A172 (cell line): ENCODE data around the gene MTCL1. TPM values are rescaled to one million over a fixed set of nuclear protein-coding genes. Genes with fewer than 3 reads are reported as not detected.

Experiments used
- DNase-seq: peaks from one replicate; pipeline ENCODE4 v3.0.0-alpha.2; 2015; ENCODE audit warnings: low spot score
- total RNA-seq: library from RNA; depleted of rRNA; stranded (reverse); fragments of >200 nt; shearing (Covaris generic); gene quantifications from 2 replicates; pipeline ENCODE4 v1.2.3, GENCODE V29; 2014; rRNA removed

MTCL1 gene
- total RNA-seq: 33.6 and 39.6 TPM in 2 replicates

DNA sequence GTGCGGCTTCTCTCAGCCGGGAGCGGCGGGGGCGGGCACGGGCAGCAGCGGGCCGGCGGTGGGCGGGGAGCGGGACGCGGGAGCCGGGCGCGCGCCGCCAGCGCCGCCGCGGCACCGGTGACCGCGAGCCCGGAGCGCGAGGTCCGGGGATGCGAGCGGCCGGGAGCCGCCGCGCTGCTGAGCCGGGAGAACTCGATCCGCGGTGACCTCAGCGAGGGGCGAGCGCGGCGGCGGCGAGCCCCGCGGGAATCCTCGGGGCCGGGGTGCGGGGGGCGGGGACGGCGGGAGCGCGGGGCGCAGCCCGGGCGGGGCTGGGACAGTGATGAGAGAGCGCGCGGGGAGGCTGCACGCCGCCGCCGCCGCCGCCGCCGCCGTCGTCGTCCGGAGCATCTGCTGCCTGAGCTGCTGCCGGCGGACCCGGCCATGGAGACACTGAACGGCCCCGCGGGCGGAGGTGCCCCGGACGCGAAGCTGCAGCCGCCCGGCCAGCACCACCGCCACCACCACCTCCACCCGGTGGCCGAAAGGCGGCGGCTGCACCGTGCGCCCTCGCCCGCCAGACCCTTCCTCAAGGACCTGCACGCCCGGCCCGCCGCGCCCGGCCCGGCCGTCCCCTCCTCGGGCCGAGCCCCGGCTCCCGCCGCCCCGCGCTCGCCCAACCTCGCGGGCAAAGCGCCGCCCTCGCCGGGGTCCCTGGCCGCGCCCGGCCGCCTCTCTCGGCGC, at the start of gene MTCL1:
MTCL1 (plus strand) TSS at position 319 of the 723 bp plus-strand sequence; CDS start at position 424, 105 bp downstream.
- peak; percentile 47 for DNase-seq

DNA sequence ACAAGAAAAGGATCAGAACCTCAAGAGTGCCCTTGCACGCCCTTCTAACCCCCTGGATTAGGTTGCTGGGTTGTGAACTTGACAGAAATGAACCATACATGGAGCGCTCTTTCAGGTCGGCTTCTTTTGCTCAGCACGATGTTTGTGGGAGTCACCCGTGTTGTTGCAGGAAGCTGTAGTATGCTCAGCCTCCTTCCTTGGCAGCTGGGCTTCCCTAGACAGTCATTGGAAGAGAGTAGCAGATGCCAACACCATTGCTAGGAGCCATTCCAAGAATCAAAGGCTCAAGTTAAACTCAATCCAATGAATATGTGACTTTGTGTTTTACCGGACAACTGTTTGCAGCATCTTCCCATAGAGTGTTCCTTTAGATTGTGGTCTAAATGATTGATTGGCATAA, 49.1 kb upstream of the MTCL1 start:
- no peak for DNase-seq

DNA sequence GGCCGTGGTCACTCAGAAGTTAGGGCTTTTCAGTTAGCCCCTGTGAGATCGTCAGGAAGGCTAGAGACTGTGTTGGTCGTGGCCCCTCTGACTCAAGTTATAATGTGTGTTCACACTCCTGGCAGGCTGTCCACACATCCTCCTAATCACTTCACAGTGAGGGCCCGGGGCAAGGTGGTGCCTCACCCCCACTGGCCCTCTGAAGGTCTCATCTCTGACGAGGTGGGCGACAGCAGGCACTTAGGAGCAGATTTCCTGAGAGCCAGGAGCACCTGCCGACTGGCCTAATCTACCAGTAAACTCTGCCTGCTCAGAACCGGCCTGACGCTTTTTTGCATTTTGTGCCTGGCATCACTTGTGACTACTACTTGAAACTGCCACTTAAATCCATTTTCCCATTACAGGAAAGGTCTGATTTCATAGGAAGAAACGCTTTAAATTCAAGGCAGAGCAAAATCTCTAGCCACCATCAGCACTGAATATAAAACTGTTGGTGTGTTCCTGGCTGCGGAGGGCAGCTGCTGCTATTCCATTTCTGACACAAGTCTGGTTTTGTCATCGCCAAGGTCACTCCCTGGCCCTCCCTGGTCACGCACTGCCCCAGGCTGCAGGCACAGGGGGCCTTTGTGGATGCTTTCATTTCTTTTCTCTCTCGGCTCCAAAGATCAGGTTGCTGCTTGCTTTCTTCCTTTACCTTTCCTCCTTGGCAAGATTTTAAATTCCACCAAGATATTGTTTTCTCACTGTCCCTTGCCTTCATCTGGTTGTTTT, 48.1 kb upstream of the MTCL1 start:
- no peak for DNase-seq

DNA sequence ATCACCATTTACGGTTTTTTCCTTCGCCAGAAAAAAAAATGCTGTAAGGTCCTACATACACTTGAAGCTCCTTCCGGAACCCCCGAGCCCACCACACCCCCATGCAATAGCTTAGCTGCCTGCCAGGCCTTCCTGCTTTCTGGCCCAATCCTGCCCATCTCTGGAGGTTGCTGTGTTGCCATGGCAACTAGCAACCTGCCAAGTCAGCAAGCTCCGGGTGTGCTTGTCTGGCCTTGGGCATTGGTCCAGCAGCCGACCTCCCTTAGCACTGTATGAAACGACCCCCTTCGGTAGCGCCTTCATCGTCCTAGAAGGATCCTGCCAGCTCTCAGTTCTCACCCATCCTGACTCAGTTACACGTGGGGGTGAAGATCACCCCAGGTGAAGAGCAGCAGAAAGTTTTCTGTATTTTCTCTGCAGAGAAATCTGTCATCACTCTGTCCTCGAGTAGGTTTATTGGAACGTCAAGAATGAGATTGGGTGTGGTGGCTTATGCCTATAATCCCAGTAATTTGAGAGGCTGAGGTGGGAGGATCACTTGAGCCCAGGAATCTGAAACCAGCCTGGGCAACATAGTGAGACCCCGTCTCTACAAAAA, 47.4 kb upstream of the MTCL1 start:
- DNase-seq: no peak

DNA sequence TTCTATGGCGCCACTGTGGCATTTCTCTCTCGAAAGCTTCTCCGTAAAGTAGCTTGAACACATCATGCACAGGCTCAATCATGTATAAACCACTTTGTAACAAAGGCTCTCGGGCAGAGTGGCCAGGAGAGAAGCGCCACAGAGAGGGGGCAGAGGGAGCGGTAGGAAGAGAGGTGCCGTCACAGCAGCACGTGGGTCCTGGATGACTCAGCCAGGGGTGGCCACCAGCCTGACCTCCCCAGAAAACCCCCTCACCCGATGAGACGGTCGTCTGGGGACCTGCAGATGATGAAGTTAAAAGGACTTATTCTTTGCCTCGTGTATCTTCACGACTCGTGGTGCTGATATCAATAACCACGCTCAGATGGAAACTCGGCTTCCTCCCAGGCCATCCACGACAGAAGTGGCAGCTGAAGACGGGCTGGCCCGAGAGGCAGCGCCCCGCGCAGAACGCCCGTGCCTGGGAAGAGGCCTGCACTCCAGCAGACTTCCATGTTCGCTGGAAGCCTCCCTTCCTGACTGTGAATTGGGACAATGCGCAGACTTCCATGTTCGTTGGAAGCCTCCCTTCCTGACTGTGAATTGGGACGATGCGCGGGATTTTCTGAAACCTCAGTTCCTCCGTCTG, 46.4 kb upstream of the MTCL1 start:
- no peak for DNase-seq

DNA sequence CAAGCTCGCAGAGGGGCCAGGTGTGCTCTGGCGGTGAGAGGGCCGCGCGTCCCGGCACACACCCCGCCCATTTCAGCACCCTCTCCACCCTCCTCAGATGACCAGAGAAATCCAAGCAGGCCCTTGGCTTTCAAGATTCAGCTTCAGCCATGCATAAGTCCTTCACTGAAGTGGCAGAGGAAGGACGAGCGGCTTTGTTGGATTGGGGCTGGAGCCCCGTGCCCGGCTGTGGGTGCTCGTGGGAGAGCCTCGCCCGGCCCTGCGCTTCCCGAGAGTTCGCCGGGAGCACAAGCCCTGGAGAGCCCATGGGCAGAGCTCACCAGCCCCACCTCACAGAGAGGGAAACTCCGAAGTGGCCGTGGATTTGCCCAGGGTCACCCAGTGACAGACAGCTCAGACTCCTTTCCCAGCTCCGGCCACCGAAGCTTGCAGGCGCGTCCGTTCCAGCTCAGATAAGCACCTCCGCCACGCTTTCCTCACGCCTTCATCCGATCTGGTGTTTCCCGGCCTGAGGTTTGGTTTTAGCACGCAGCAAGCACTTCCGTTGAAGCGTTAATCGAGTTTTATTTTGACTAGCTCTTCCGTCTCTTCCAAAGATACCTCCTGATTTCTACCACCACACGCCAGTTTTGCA, 45.6 kb upstream of the MTCL1 start:
- DNase-seq: no peak

DNA sequence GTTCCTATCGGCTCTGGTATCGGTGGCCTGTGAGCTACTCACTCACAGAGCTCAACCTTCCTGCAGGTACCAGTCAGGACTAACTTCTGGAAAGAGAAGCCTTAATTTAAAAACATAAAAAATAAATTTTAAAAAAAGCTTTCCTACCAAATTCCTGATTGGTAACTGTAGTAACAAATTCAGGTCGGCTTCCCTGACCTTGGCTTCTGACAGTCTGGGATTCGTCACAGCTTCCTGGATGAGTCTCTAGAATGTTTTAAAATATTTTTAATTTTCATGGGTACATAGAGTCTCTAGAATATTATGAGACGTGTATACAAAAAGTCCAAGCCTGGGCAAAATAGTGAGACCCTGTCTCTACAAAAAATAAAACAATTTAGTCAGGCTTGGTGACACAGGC, 45.0 kb upstream of the MTCL1 start:
- DNase-seq: no peak

DNA sequence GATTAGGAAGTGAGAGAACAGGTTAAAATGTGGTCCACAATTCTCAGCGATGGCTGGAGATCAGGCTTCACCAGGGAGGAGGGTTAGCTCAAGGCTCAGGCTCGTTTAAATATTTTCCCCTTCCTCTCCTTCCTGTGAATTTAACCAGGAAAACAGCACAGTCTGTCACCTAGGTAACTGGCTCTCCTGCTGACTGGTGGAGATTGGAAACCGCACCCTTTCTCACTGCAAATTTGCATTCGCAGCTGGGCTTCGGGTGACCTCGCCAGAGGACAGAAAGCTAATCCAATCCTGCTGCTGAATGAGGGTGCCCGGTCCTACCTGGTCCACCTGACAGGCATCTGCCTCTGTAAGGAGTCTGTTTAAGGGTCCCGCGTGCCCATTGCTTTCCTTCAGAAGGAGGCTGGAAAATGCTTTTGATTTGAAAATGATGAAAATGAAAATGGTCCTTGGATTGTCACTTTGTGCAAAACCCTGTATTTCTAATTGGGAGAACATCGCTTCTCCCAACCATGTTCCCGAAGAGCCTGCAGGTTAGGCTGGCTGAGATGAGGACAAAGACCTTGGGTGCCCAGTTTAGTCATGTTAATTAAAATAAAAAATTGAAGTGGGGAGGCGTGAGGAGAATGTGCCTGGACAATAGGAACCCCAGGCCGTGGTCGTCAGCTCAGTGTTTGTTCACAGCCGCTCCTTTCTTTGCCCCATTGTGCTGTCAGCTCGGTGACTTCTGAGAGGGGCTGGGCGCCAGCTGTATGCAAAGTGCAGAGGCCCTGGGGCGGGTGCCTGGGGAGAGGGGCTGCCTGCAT, 43.4 kb upstream of the MTCL1 start:
- DNase-seq: peak; percentile 65

DNA sequence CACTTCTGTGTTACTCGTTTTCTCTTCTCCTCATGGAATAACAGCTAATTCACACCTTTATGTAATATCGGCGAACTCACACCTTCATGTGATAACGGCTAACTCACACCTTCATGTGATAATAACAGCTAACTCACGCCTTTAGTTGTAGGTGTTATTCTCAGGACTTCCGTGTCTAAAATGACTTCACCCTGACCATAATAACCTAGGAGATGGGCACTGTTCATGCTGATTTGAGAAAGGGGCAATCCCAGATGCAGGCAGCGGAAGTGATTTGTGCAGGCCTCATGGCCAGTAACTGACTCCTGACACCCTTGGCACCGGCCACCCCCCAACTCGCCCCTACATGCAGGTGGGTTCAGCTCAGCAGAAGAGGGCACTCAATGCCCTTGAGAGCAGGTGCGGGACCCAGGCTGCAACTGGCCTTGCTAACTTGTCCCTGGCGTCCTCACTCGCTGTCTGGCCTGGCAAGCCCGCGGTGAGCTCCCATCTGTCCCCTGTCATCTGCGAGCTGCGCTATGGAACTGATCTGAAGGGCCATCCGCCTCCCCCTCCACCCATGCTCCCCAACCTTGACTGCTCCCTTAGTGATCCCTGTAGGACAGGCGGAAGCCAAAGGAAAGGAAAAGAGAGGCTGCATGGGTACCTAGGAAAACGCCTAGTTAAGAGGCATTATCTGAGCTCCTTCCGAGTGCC, 42.6 kb upstream of the MTCL1 start:
- DNase-seq: no peak

DNA sequence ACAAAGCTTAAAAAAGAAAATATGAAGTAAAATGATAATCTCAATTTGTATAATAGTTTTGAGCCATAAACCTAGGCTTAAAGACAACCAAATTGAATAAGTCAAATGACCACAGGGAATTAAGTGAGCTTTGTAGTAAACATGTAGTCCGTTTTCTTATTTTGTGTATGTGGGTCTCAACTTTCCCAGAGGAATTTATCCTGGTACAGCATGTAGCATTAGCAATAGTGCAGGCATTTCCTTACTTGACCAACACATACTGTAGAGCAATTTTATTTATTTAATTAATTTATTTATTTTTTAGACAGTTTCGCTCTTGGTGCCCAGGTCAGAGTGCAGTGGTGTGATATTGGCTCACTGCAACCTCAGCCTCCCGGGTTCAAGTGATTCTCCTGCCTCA, 37.5 kb upstream of the MTCL1 start:
- no peak for DNase-seq

DNA sequence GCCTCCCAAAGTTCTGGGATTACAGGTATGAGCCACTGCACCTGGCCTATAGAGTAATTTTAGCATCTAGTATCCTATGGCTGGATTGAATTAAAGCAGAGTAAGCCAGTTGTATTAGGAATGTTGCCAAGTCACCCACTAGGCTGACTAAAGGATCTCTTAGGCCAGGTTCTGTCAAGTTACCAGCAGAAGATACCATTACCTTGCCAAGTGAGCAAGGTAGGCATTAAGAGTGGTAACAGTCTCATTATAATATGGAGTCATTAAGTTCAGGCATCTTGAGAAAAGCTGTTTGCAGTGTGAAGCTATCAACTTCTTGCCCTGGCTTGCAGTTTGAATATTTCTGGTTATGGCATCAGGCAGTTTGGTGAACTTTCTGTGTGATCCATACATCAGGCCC, 37.0 kb upstream of the MTCL1 start:
- no peak for DNase-seq

DNA sequence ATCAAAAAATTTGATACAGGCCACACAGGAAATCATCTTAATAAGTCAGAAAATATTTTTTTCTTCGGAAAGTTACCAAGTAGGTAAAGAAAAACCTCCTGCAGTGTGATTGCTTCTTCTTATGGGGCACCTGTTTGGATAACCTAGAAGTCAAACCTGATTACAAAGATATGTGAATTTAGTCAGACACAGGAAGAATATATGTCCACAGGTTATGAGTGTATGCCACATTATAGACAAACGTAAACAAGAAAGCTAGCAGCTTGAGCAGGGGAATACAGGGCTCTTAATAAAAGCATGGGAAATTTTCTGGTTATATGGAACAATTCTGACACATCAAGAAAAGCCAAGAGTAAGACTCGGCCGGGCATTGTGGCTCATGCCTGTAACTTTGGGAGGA, 35.8 kb upstream of the MTCL1 start:
- no peak for DNase-seq

DNA sequence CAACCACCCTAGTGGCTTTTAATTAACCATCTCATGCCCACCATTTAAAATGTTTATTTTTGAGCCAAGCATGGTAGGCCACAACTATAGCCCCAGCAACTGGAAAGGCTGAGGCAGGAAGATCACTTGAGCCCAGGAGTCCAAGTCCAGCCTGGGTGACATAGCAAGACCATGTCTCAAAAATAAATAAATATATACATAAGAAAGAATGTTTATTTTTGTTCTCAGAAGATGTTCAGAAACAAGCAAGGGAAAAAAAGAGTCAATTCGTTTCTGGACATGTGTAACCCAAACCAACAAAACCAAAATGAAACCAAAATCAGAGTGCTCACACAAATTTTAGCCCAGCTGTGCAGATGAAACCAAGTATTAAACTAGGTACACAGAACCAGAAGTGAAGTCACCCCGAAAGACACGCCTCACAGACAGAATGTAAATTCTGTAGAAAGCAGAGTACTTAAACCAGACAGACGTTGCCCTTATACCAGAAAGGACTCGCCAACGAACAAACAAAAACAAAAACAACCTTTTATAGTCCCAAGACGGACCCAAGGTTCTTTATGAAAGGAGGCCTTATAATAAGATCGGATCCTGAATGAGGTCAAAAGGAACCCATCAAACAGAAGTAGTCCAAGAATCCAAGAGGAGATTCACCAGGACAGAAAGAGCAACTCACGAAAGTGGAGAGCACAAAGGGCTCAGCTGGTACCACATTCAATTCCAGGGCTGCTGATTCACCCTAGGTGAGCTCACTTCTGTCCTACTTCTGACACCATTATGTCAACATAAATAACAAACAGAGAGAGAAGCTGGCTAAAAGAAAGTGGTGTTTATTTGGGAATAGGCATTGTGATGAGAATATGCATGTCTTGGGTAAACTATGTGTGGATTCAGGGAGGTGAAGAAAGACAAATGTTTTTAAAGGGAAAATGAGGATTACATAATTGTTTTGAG, 31.8 kb upstream of the MTCL1 start:
- DNase-seq: no peak

DNA sequence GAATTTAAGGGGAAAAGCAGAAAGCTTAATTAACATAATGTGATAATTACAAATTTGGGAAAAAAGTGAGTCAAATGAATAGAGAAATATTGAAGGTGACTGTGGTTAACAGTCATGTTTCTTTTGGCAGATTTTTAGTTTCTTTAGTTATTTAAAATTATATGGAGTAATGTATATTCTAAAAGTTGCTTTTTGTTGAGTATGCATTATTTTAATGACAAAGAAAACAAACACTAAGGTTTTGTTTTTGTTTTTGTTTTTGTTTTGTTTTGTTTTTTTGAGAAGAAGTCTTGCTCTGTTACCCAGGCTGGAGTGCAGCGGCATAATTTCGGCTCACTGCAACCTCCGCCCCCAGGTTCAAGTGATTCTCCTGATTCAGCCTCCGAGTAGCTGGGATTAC, 30.3 kb upstream of the MTCL1 start:
- DNase-seq: no peak

DNA sequence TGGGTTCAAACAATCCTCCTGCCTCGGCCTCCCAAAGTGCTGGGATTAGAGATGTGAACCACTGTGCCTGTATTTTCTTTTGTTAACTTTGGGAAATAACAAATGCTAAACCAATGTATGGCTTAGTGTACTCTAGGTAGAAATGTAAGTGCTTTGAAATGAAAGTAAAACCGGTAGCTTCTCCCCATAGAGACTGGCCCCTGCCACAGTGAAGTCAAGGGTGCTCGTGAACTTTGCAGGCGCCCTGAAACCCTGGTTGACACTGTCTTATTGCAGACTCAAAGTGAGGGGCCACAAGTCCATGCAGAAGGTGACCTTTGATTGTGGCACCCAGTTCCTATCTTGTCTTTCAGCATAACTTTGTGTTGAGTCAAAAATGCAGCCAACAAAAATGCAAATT, 24.2 kb upstream of the MTCL1 start:
- DNase-seq: no peak

DNA sequence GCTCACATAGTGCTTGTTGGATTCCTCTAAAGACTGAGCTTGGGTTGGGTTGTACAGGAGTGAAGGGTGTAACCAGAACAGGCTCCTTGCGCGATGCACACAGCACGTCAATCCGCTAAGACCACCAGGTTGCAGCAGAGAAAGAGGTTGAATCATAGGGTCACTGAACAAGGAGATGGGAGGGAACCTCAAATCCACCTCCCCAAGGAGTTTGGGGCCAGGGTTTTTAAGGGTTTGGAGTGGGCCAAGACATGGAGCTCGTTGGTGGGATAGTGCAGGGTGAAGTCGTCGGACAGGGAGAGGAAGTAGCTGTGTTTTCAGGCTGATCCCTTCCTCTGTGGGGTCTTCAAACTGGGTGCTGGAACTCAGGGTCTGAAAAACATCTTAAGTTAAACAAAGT, 20.8 kb upstream of the MTCL1 start:
- DNase-seq: no peak

DNA sequence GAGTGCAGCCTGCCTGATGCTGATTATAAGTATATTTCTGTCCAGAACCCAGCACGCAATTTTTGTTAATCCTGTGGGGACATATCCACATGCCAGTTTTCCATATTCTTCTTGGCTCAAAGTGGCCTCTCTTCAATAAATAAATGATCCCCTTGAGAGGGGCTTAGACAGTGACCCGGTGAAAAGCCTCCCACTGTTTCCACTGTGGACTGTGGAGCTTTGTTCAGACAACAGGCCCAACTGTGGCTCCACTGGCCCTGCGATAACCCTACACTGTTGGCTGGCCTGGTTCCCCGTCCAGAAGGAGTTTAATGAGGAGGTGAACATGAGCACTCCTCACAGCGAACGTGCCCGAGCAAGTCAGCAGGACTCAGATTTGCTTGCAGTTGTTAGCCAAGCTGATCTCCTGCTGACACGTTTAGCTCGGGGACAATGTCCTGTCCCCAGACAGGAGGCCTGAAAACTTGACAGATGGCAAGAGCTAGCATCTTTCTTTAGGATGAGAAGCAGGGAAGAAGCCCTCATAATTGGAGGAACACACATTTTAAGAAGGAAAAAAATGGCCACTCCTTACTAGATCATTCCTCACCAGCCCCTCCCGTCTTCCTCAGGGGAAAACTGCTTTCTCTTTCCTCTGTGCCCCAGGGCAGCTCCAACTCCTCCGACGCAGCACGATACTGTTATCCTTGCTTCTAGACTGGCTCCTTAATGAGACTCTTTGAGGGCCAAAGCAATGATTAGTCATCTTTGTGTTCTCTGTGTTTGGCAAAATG, 20.0 kb upstream of the MTCL1 start:
- DNase-seq: peak; percentile 38

DNA sequence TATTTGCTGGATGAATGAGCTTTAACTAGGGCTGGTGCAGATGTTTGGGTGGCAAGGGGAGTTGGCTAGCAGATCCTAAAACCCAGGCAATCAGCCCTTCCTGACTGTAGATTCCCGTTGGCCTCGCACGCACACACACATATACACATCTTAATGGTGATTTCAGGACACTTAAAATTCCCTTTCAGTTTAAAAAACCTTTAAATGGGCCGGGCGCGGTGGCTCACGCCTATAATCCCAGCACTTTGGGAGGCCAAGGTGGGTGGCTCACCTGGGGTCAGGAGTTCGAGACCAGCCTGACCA, 19.5 kb upstream of the MTCL1 start:
- no peak for DNase-seq

DNA sequence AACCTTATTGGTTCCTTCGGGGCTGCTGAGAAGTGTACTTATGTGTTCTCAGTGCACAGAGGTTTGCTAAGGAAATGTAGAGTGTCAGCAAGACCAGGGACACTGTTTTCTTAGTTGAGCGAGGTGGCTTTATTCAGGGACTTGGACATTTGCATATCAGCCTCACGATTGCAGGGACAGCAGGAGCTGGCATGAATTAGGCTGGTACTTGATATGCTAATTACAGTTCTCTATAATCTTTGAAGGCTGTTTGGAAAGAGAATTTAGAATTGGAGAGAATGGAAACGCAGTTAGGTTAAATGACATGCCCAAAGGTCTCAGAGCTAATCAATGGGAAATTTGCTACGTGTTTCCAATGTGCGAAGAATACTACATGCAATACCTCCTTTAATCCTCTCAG, 18.7 kb upstream of the MTCL1 start:
- no peak for DNase-seq
